ENCODE data around the gene COL25A1.

DNA sequence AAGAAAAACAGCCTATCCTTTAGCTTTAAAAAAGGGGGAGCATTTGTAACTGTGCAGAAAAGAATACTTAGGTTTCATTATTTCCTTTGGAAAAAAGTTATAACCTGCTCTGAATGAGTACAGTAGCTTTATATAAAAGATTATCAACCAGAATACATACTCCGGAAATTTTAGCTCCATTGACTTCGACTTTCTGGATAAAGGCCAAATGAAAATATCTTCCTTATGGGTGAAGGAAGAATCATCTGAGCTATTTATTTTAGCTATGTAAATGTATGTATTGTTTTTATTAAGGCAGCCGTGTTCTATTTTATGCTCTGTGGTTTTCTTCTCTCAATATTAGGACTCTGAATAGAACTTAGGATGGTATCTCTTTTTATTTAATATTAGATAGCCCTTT, 470.6 kb downstream of the COL25A1 start:
- TF ChIP-seq, protein P1, sequence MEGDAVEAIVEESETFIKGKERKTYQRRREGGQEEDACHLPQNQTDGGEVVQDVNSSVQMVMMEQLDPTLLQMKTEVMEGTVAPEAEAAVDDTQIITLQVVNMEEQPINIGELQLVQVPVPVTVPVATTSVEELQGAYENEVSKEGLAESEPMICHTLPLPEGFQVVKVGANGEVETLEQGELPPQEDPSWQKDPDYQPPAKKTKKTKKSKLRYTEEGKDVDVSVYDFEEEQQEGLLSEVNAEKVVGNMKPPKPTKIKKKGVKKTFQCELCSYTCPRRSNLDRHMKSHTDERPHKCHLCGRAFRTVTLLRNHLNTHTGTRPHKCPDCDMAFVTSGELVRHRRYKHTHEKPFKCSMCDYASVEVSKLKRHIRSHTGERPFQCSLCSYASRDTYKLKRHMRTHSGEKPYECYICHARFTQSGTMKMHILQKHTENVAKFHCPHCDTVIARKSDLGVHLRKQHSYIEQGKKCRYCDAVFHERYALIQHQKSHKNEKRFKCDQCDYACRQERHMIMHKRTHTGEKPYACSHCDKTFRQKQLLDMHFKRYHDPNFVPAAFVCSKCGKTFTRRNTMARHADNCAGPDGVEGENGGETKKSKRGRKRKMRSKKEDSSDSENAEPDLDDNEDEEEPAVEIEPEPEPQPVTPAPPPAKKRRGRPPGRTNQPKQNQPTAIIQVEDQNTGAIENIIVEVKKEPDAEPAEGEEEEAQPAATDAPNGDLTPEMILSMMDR (IDR thresholded peaks at IDR 0.05), result no peak
- TF ChIP-seq RAD21 (conservative IDR thresholded peaks at IDR 0.05 in 1 of 2, IDR thresholded peaks at IDR 0.05 in 1 of 2) (no peak), MAZ (IDR thresholded peaks at IDR 0.05; ENCODE audit: borderline replicate concordance, low read depth, low read length) (no peak)
